Activated CD8-positive, alpha-beta memory T cell treated with anti-CD3 and anti-CD28 coated beads, Interleukin-2, amount 50 U/mL, for 24 hours (primary cell): ENCODE results near the gene TUBA1A.
"Not testable (repeated sequence)": the region's sequence is repeated elsewhere in the genome, so short reads cannot be mapped to it uniquely, and the experiment has no call there.

Experiments used
- DNase-seq: peaks from one replicate; pipeline ENCODE4 v3.0.0-alpha.2; 2020; ENCODE audit errors: extremely low read depth

TUBA1A gene

DNA sequence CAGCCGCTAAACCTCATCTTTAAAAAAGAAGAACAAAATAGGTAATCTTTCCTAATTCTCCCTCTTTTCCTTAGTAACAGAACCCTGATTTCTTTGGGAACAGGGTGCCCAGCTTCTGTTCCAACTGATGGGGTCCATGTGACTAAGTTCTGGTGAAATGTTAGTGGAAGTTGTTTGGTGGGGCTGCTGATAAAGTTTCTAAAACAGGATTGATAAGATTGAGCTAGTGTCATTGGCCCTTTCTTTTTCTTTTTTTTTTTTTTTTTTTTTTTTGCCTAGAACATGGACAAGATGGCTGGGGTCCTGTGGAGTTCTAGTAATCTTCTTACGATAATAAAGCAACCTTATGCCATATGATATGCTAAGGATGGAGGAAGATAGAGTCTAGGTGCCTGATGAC is 41.5 kb downstream of the TUBA1A start:
- DNase-seq: no peak

GRCh38 chr12:49146406-49146805 is 42.5 kb downstream of the TUBA1A start:
- DNase-seq: no peak

DNA sequence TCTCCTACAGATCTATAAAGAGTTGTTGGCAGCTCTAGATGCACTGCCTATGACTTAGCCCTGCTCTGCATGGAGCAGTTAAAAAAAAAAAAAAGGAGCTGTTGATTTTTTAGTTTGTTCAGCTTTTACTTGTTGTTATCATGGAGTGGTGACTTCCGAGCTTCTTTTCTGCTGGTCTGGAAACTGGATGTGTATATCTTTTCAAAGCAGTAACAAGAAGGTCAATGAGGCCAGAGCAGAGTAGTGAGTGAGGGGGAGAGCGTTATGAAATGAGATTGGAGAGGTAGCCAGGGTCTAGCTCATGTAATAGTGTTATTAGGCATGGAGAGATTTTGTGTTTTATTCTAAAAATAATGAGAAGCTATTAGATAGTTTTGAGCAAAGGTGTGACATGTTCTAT is 44.5 kb downstream of the TUBA1A start:
- no peak for DNase-seq

- no peak for DNase-seq
Observed at GRCh38 chr12:49138999-49139398, 49.9 kb downstream of the TUBA1A start.

DNA sequence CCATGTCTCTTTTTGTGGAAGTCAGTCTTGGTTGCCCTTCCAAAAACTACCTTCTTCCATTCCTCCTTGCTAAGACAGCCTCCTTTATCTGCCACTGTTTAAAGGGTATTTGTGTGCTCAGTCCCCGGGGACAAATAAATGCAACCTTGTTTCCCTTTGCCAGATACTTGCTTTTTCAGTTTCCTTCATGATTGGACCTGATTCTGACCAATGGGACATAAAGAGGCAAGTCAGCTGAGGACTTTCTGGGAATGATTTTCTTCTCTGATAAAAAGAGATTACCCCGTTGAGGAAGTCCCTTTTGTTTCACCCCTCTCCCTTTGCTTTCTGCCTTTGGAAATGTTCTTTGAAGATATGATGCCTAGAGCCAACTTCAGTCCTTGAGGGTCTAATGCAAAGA is 50.3 kb downstream of the TUBA1A start:
- no peak for DNase-seq

DNA sequence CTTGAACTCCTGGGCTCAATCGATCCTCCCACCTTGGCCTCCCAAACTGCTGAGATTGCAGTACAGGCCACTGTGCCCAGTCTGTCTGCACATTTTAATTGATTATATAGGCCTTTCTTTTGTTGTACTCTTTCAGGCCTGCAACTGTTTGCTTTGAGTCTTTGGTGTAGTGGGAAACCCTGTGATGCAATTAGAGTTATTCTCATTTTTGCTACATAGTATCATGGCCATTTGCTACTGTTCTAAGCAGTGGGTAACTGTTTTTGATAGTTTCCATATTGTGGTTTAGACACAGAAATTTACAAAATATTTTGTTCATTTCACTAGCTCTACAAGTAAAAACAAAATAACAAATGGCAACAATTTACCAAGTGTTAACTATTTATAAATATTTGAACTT is 51.4 kb downstream of the TUBA1A start:
- no peak for DNase-seq

DNA sequence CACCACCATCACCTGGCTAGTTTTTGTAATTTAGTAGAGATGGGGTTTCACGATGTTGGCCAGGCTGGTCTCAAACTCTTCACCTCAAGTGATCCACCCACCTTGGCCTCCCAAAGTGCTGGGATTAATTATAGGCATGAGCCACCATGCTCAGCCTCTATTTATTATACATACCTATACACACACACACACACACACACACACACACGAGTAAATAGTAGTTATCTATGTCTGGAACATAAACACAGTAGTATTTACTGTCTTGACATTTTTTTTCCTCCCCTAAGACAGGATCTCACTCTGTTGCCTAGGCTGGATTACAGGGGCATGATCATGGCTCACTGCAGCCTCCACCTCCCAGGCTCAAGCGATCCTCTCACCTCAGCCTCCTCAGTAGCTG is 51.9 kb downstream of the TUBA1A start:
- not testable (repeated sequence) for DNase-seq
